ENCODE data around the gene CASD1.

DNA sequence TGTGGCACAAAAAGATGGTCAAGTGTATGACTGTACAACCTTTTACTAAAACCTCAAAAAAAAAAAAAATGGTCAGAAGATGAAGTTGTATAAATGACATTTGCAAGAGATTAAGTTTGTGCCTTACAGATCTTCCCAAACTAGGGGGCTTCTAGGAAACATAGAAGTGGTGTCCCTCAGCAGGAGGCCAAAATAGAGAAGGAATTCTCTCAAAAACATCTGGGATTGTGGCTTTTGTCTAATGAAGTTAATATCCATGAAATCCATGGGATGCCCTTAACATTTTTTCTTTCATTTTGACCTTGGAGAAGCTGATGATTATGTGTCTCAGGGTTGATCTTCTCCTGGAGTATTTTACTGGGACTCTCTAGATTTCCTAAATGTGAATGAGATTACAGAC lies 62.2 kb downstream of the CASD1 start:
- TF ChIP-seq POLR2A (IDR thresholded peaks at IDR 0.05) = no peak
- TF ChIP-seq, protein P1, sequence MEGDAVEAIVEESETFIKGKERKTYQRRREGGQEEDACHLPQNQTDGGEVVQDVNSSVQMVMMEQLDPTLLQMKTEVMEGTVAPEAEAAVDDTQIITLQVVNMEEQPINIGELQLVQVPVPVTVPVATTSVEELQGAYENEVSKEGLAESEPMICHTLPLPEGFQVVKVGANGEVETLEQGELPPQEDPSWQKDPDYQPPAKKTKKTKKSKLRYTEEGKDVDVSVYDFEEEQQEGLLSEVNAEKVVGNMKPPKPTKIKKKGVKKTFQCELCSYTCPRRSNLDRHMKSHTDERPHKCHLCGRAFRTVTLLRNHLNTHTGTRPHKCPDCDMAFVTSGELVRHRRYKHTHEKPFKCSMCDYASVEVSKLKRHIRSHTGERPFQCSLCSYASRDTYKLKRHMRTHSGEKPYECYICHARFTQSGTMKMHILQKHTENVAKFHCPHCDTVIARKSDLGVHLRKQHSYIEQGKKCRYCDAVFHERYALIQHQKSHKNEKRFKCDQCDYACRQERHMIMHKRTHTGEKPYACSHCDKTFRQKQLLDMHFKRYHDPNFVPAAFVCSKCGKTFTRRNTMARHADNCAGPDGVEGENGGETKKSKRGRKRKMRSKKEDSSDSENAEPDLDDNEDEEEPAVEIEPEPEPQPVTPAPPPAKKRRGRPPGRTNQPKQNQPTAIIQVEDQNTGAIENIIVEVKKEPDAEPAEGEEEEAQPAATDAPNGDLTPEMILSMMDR (IDR thresholded peaks at IDR 0.05) = no peak

Measured in body of pancreas (tissue), 4 donors.